AG04449 (cell line): ENCODE data around the gene G6PD.

Source experiments
- CTCF ChIA-PET: fragments of 350-600 bp; formaldehyde crosslinking; extraction: SDS; loops from one replicate; lab custom pipeline; 2021; ENCODE audit warnings: antibody characterized with exemption; lab: Yijun Ruan, JAX
- POLR2A ChIA-PET: fragments of 400-600, 350-600 bp; formaldehyde crosslinking; extraction: SDS; loops from one replicate; lab custom pipeline; 2020; ENCODE audit warnings: antibody characterized with exemption, inconsistent platforms; lab: Yijun Ruan, JAX
- DNase-seq: peaks from one replicate; pipeline ENCODE4 v3.0.0-alpha.2; 2010; ENCODE audit warnings: low read depth, low spot score
- H3K4me3 ChIP-seq: 2 replicates; pipeline ENCODE4 v1.5.1; 2011; ENCODE audit warnings: low read depth, mild to moderate bottlenecking, control low read depth, low read length
- TF ChIP-seq, protein P1 (sequence below): IDR thresholded peaks from one replicate; pipeline ENCODE4 v1.5.1; 2011; ENCODE audit warnings: mild to moderate bottlenecking, moderate library complexity, low read length, control low read depth, inconsistent platforms; ENCODE audit not compliant: insufficient read depth; ENCODE audit errors: missing control alignments

Gene G6PD

DNA sequence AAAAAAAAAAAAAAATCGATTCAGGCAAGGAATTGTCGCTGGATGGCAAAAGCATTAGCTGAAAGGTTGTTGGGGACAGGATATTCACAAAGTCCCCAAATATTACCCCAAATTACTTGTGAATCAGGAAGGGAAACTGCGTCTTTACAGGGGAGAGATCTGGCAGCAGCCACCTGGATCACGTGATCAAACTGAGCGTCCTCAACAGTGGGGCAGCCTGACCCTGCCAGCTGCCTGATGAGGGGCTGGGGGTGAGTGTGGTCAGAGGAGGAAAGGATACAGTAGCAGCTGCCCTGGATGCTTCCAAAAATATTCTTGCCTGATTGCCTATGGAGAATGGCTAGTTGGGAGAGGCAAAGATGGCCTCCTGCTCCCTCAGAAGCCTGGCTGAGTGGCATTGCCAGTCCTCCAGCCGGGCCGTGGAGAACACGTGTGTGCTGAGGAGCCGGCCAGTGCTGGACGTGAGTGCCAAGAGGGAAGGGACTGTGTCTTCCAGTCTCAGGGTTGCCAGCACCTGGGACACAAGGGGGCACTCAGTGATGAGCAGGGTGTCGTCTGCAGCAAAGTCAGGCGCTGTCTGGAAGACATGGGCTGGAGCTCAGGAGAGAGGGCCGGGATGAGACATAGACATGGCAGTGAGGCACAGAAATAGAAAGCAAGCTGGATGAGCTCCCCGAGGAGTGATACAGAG, 64.6 kb downstream of the G6PD start:
- ChIA-PET POLR2A (no interaction called here), CTCF (no interaction called here)
- no peak for DNase-seq
- H3K4me3 ChIP-seq, result no peak overlapping the region
- TF ChIP-seq, protein P1, sequence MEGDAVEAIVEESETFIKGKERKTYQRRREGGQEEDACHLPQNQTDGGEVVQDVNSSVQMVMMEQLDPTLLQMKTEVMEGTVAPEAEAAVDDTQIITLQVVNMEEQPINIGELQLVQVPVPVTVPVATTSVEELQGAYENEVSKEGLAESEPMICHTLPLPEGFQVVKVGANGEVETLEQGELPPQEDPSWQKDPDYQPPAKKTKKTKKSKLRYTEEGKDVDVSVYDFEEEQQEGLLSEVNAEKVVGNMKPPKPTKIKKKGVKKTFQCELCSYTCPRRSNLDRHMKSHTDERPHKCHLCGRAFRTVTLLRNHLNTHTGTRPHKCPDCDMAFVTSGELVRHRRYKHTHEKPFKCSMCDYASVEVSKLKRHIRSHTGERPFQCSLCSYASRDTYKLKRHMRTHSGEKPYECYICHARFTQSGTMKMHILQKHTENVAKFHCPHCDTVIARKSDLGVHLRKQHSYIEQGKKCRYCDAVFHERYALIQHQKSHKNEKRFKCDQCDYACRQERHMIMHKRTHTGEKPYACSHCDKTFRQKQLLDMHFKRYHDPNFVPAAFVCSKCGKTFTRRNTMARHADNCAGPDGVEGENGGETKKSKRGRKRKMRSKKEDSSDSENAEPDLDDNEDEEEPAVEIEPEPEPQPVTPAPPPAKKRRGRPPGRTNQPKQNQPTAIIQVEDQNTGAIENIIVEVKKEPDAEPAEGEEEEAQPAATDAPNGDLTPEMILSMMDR, result no peak
